ENCODE results near the gene C17orf50. TPM values are rescaled to one million over a fixed set of nuclear protein-coding genes. Genes with fewer than 3 reads are reported as not detected.

Gene C17orf50
- total and polyA plus RNA-seq, 9 donors, result not detected

DNA sequence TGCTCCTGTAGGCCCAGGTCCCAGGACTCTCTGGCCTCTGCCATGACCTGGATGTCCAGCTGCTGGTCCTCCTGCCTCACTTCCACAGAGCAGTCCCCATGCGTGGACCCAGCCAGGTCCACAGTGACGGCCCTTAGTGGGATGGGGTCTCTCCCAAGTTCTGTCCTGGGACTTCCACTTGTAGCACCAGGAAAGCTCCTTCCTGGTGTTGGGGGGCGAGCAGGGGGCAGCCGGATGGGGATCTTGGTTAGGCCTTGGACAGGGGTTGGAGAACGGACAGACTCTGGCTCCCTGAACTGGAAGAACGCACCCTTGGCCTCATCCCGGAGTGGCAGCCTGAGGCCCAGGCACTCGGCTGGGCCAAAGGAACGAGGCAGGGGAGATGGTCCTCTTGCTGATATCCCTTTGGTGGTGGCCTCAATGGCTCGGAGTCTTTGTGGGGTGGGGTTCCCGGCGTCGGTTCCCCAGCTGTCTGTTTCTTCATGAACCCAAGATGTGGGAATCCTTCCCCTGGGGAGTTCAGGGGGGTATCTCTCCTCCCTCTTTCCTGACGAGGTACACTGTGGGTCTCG is 14.9 kb upstream of the C17orf50 start:
- no peak for DNase-seq
- H3K27me3 ChIP-seq, result no peaks in the 10 kb centered on the region
- H3K4me3 ChIP-seq, result no peak overlapping the region
- intact Hi-C loops (cut with DNase I), result loop anchor here (5.0 to 10.0 kb wide), 7 partner anchors 131 to 434 kb away; no protein-coding TSS in a partner anchor
- no peaks in the 10 kb centered on the region for H3K9me3 ChIP-seq
- H3K27ac ChIP-seq, result no peak overlapping the region
- peaks cover 5% of the 10 kb centered on the region for H3K4me1 ChIP-seq (ENCODE audit: insufficient read depth)
- no peaks in the 10 kb centered on the region for H3K36me3 ChIP-seq
- WGBS, 3 donors, result 77 to 81% (median 81%) methylated on average over 14 to 15 of the region's 15 CpGs
- TF ChIP-seq POLR2A (IDR thresholded peaks at IDR 0.05), result no peak
- TF ChIP-seq EP300 (IDR thresholded peaks at IDR 0.05), result no peak
- TF ChIP-seq, protein P1, sequence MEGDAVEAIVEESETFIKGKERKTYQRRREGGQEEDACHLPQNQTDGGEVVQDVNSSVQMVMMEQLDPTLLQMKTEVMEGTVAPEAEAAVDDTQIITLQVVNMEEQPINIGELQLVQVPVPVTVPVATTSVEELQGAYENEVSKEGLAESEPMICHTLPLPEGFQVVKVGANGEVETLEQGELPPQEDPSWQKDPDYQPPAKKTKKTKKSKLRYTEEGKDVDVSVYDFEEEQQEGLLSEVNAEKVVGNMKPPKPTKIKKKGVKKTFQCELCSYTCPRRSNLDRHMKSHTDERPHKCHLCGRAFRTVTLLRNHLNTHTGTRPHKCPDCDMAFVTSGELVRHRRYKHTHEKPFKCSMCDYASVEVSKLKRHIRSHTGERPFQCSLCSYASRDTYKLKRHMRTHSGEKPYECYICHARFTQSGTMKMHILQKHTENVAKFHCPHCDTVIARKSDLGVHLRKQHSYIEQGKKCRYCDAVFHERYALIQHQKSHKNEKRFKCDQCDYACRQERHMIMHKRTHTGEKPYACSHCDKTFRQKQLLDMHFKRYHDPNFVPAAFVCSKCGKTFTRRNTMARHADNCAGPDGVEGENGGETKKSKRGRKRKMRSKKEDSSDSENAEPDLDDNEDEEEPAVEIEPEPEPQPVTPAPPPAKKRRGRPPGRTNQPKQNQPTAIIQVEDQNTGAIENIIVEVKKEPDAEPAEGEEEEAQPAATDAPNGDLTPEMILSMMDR (IDR thresholded peaks at IDR 0.05), result no peak

DNA sequence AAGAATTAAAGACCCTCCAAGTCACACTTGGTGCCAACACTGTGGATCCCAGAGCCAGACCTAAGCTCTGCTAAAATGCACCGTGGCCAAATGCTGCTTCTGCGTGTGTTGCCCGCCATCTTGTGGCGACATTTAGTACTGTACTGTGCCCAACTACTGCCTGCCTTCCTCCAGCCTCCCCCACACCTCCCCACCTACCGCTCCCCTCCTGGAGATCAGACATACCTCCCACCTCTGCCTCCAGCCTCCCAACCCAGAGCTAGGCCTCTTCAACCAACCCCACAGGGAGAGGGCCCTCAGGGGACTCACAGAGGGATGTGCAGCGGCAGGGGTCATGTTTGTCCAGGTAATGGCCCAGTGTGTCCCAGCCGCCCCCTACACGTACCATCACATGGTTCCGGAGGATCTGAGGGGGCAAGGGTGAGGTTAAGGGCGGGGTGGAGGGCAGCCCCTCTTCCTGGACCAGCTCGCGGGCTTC is 13.1 kb upstream of the C17orf50 start:
- Histone ChIP-seq H3K27me3 (no peaks in the 10 kb centered on the region), H3K4me3 (no peak overlapping the region), H3K27ac (no peak overlapping the region), H3K9me3 (no peaks in the 10 kb centered on the region), H3K36me3 (no peaks in the 10 kb centered on the region), H3K4me1 (ENCODE audit: insufficient read depth) (no peaks in the 10 kb centered on the region)
- intact Hi-C loops (cut with DNase I), result loop anchor here (5.0 to 10.0 kb wide), 7 partner anchors 133 to 435 kb away; no protein-coding TSS in a partner anchor
- TF ChIP-seq EP300 (IDR thresholded peaks at IDR 0.05), result no peak
- TF ChIP-seq, protein P1 (IDR thresholded peaks at IDR 0.05), result peak; percentile 71 to 81 (median 78)
- no peak for TF ChIP-seq POLR2A (IDR thresholded peaks at IDR 0.05)
- WGBS, 3 donors, result 15 to 27% (median 18%) methylated on average over 12 of the region's 12 CpGs
- DNase-seq, result peak; percentile 68 to 85 (median 79)

DNA sequence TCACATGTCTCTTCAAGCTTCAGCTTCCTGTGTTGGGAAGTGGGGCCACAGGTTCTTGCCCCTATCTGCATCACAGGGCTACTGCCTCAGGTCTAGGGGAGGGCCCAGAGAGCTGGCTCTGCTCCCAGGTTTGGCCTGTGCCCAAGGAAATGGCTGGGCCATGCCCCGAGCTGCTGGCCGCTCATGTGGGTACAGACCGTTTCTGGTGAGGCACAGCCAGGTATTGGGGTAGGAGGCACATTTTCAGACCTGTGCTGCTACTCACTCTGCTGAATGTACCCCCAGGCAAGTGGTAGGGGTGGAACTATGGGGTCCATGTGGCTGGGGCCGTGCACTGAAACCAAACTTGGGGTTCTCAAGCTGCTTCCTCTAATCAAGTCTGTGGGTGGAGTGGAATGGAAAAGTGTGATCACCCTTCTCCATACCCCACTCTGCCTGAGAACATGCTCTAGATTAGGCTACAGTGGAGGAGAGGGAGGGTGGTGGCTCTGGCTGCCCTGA is 12.3 kb upstream of the C17orf50 start:
- no peak for DNase-seq
- 16 to 24% (median 18%) methylated on average over 4 of the region's 4 CpGs for WGBS, 3 donors
- intact Hi-C loops (cut with DNase I), result loop anchor here (5.0 to 10.0 kb wide), 7 partner anchors 134 to 436 kb away; no protein-coding TSS in a partner anchor
- H3K4me1 ChIP-seq (ENCODE audit: insufficient read depth), result no peaks in the 10 kb centered on the region
- H3K9me3 ChIP-seq, result no peaks in the 10 kb centered on the region
- no peaks in the 10 kb centered on the region for H3K36me3 ChIP-seq
- TF ChIP-seq POLR2A (IDR thresholded peaks at IDR 0.05) (no peak), EP300 (IDR thresholded peaks at IDR 0.05) (no peak)
- TF ChIP-seq, protein P1 (IDR thresholded peaks at IDR 0.05), result no peak
- H3K4me3 ChIP-seq, result no peak overlapping the region
- H3K27me3 ChIP-seq, result no peaks in the 10 kb centered on the region
- no peak overlapping the region for H3K27ac ChIP-seq

DNA sequence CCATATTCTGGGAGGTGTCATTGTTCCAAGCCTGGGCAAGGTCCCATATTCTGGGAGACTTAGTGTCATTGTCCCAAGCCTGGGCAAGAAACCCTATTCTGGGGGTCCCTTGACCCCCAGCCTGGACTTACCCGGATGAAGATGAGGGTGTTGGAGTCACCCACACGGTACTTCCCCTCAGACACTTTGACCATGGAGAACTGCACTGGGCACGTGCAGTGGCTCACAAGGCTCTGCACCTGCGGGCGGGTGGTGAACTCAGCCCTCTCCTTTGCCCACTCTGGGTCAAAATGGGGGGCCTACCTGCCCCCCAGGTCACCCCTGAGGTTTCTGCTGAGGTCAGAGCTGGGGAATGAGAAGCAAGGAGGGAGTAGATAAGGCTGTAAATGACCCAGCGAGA is 11.7 kb upstream of the C17orf50 start:
- Histone ChIP-seq H3K4me3 (no peak overlapping the region), H3K27ac (no peak overlapping the region), H3K27me3 (no peaks in the 10 kb centered on the region), H3K36me3 (no peaks in the 10 kb centered on the region), H3K9me3 (no peaks in the 10 kb centered on the region), H3K4me1 (ENCODE audit: insufficient read depth) (no peaks in the 10 kb centered on the region)
- no peak for TF ChIP-seq POLR2A (IDR thresholded peaks at IDR 0.05)
- TF ChIP-seq EP300 (IDR thresholded peaks at IDR 0.05), result no peak
- TF ChIP-seq, protein P1 (IDR thresholded peaks at IDR 0.05), result no peak
- DNase-seq, result no peak
- 56 to 71% (median 68%) methylated on average over 6 of the region's 6 CpGs for WGBS, 3 donors
- intact Hi-C loops (cut with DNase I), result loop anchor here (5.0 to 10.0 kb wide), 7 partner anchors 134 to 437 kb away; no protein-coding TSS in a partner anchor

Measured in ovary (tissue), 9 donors.